ENCODE results near the gene ARL2.
A peak's percentile ranks its signal among the peaks of the same experiment; 100 is the strongest.
"Not testable (repeated sequence)": the region's sequence is repeated elsewhere in the genome, so short reads cannot be mapped to it uniquely, and the experiment has no call there.

Gene ARL2

DNA sequence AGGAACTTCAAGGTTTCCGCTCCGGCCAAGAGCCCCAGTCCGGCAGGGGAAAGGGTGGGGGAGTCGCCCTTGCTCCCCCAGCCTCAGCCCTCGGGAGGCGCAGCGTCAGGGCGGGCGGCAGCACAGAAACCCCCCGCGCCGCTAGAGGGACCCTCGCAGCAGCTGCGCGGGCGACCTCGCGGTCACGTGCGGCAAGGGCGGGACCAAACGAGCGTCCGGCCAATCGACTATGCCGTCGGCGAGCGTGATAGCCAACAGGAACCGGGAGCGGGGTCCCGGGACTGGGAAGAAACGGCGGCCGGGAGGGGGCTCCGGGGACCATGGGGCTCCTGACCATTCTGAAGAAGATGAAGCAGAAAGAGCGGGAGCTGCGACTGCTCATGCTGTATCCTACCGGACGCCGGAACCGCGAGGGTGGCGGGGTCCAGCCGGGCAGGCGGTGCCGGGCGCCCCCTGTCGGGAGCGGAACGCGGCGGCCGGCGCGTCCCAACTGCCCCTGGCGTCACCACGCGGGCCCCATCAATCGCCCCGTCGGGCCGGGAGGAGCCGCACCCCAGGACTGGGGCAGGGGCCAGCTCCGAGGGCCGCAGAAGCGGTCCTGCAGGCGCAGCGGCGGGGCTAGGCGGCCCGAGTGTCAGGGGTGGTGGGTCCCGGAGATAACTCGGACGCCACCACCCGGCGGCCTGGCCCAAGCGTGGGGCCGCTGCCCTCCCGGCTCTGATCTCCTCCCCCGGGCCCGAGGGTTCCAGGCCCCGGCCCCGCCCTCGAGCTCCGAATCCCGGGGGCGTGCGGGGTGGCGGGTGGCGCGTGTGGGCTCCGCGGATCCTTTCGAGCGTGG, at the start of gene ARL2:
TSS of gene ARL2 (plus strand) at position 273 of the 838 bp plus-strand sequence. CDS start at position 321, 48 bp downstream.
- DNase-seq (ENCODE audit: low read depth in 2 of 2), result peak; percentile 74 to 86

DNA sequence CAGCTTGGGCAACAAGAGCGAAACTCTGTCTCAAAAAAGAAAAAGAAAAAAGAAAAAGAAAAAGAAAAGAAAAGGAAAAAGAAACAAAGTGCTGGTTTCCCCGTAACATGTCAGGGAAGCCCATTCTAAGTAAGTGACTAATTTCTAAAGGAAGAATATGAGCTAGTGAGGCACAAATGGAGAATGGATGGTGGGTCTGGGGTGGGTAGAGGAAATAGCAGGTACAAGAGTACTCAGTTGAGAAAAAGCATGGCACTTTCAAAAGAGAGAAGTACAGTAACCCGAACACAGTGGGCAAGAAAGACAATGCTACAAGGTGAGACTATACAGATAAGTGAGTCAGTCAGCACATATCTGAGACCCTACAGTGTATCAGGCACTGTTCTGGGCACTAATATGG, 46.6 kb upstream of the ARL2 start:
- DNase-seq (ENCODE audit: low read depth in 2 of 2), result no peak

DNA sequence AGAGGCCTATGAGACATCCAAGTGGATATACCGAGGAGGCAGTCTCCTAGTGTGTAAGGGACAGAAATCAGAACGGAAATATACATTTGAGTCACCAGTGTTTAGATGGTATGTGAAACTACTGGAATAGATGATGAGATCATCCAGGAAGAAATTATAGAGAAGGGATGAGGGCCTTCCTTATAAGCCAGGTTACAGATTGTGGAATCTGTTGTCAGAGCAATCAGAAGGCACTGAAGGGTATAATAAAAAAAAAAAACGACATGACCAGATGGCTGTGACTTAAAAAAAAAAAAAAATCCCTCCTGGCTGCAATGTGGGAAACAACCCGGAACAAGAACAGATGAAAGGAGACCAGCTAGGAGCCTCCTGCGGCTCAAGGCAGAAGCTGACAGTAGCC, 44.8 kb upstream of the ARL2 start:
- DNase-seq (ENCODE audit: low read depth in 2 of 2), result no peak

DNA sequence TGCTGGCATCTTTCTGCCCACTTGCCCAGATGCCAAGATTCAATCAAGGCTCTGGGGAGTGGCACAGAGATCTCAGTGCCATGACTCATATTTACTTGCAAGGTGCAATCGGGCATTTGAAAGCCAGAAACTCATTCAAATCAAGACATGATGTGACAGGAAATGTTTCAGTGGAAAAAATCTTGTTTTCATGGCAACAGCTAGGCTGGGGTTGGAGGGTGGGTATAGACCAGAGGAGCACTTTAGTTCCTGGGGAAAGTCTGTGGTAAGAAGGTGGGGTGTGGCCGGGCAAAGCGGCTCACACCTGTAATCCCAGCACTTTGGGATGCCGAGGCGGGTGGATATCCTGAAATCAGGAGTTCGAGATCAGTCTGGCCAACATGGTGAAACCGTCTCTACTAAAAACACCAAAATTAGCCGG, 43.2 kb upstream of the ARL2 start:
- no peak for DNase-seq (ENCODE audit: low read depth in 2 of 2)

DNA sequence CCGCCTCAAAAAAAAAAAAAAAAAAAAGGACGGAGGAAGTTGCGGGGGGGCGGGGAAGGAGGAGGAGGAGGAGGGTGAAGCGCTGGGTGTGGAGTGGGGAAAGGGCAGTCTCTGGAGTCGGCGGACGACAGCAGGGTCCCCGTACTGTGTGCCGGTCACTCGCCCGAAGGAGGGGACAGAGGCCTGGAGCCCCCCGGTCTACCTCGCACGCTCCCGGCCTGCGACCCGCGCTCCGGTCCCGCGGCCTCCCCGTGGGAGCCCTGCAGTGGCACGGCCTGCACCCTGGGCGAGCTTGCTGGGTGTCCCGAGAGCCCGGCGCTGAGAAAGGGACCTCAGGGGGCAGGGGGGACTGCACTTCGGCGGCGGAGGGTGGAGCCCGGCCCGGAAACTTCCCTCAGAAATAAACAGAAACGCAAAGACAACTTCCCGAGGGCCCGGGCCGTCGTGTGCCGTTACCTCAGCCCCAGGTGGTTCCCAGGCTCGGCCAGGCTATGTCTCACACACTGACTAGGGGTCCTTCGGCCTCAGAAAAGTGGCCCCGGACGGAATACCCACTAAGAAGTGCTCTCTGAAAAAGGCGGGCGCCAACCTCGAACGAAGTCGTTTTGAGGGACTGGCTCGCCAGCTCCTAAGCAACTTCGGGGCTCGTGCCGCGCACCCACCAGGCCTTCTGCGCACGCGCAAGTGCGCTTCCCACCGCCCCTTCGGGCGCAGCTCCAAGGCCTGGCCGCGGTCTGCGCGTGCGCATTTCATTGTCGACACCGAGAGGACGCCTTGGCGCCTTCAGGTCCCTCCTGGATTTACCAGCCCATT, 42.3 kb upstream of the ARL2 start, which contains the start of gene MAJIN:
TSS of gene MAJIN (minus strand) at position 688 of the 813 bp plus-strand sequence. CDS start 12,703 bp downstream, outside the sequence.
- peak; percentile 78 for DNase-seq (ENCODE audit: low read depth in 2 of 2)

DNA sequence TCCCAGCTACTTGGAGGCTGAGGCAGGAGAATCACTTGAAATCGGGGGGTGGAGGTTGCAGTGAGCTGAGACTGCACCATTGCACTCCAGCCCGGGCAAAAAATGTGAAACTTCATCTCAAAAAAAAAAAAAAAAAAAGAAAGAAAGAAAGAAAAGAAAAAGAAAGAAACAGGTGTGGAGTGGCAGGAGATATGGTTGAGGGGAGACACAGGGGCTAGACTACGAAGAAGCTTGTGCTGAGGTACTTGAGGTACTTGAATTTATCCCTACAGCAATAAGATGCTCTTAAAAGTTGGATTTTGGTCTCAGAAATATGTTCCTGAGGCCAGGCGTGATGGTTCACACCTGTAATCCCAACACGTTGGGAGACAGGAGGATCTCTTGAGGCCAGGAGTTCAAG, 39.8 kb upstream of the ARL2 start:
- DNase-seq (ENCODE audit: low read depth in 2 of 2), result no peak

DNA sequence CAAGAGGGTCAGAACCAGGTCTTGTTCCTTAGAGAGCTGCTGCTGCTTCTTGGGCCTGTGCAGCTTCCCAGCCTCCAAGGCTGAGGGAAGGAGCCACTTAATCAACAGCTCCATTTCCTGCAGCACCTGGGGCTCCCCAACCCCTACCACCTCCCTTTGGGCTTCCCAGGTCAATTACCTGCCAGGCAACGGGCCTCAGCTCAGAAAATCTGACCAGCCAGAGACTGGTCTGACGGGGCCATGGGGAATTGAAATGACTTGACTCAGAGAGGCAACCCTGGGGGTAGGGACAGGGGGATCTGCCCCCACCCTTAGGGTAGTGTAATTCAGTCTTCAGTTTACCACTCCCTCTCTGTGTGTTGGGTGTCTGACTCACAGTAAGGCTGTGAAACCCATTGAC, 37.3 kb upstream of the ARL2 start:
- no peak for DNase-seq (ENCODE audit: low read depth in 2 of 2)

DNA sequence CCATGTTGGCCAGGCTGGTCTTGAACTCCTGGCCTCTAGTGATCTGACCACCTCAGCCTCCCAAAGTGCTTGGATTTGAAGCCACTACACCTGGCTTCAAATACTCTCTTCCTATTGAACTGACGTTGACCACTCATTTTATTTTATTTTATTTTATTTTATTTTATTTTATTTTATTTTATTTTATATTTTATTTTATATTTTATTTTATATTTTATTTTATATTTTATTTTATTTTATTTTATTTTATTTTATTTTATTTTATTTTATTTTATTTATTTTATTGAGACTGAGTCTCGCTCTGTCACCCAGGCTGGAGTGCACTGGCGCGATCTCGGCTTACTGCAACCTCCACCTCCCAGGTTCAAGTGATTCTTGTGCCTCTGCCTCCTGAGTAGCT, 30.6 kb upstream of the ARL2 start:
- DNase-seq (ENCODE audit: low read depth in 2 of 2), result not testable (repeated sequence)

DNA sequence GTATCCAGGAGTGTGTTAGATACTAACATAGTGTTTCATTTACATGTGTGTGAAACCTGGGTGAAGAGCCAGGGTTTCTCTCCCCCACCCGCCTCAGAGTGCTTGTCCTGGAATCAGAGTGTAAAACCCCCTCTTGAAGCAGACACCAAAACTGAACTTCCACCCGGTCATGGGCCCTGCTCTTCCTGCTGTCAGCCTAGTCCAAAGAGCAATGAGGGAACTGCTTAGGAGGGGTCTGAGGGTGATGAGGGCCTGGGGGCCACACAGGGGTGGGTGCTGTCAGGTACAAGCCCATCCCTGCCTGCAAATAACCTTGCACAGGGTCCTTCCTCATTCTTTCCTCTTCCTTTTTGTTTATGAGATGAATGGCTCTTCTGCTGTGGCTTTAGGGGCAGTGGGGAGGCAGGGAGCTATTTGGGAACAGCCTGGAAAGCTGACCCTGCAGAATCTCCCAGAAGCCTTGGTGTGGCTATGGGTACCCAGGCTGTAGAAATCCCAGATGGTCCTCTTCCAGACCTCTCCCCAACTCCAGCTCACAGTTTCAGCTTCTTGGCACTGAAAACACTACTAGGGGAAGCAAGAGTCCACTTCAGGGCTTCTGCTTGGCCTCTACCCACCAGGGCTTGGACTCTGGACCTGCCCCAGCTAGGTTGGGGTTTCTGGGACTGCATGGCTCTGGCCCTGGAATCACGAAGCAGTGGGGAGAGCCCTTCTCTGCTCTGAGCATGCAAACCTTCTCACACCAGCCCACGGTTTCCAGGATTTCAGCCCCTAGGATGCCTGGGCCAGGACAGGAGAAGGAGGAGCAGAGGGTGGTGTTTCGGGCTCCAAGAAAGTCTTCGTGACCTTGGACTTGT, 25.7 kb upstream of the ARL2 start:
- DNase-seq (ENCODE audit: low read depth in 2 of 2), result no peak

DNA sequence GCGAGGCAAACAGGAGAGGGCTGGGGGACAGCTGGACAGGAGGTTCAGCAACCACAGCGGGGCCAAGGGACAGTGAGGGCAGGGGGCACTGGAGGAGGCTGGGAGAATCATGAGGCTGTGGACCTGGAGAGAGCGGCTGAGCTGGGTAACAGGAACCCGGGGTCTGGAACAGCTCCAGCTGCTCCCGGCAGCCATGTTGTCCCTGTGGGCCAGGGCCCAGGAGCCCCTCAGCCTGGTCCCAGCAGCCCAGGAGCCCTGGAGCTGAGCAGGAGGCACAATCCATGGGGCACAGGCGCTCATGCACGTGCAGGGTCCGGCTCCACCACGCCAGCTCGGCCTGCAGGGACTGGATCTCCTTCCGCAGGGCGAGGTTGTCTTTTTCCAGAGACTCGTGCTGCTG, 24.5 kb upstream of the ARL2 start:
- no peak for DNase-seq (ENCODE audit: low read depth in 2 of 2)

DNA sequence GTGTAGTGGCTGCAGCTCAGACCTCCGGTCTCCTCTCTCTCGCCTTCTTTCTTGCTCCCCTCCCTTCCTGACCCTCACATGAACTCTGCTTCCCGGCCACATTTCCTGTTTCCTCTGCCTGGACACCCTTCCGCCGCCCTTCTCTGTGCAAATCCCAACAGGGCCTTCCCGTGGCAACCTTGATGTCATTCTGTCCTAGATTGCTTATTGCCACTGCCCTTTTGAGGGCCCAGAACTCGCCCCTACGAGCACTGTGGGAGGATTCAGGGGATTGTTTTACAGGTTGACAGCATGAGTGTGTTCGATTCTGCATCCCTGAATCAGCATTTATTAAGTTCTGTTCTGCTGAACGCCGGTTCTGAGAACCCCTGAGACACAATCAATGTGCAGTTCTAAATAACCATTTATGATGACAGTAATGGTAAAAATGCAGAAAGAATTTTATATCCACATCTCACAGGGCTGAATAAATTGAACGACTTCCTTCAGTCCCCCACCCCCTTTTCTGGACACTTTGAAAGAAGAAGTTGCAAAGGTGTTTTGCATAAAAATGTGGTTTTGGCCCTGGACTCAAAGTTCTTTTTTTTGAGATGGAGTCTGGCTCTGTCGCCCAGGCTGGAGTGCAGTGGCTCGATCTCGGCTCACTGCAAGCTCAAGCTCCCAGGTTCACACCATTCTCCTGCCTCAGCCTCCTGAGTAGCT, 23.6 kb upstream of the ARL2 start:
- DNase-seq (ENCODE audit: low read depth in 2 of 2), result no peak

DNA sequence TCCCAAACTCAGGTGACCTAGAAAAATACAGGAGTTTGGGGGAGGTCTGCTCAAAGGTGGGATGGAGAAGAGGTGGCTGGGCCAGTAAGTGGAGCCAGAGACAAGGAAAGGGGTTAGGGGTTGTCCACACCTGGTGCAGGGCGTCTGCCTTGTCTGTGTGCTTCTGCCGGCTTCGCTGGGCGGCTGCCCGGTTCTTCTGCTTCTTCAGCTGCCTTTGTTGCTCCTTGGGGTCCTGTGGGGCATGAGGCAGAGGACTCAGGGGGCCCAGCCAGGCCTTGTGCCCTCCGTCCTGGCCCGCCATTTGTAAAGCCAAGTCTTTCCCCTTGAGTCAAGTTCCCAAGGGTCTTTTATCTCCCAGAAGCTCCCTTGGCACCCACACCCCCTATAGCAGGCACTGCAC, 19.6 kb upstream of the ARL2 start:
- DNase-seq (ENCODE audit: low read depth in 2 of 2), result no peak

DNA sequence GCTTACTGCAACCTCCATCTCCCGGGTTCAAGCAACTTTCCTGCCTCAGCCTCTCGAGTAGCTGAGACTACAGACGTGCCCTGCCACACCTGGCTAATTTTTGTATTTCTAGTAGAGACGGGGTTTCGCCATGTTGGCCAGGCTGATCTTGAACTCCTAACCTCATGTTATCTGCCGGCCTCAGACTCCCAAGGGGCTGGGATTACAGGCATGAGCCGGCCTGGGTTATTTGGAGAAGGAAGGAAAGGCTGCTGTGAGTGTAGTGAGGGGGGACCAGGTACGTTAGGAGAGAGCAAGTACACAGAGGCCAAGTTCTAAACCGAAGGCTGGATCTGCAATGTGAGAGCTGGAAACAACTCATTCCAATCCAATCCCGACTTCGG, 17.6 kb upstream of the ARL2 start:
- DNase-seq (ENCODE audit: low read depth in 2 of 2), result no peak

DNA sequence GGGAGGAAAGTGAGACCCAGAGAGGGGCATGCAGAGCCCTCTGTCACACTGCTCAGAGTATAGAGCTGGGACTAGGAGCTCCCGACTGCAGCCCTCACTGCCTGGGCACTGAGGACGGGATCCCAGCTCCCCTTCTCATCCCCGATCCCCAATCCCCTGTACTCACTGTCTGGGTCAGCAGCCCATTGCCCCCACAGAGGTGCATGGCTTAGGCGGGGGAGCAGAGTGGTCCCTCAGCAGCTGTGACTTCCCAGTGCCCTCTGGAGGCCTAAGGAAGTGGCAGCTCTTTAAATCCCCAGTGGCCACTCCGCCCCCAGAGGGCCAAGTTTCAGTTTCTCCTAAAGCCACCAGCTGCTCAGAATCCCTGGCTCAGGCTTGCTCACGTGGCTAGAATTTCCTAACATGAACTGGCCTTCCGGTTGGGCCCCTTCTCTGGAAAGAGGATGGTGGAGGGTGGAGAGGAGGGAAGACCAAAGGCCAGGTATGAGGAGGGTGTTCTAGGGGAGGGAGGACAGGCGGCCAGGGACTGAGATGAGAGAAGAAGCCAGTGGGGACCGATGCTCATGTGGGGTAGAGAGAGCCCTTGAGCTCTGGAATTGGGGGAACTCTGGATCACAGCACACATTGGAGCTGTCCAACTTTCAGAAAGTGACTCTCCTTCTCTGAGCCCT, 17.1 kb upstream of the ARL2 start, which contains the start of gene BATF2:
TSS of gene BATF2 (minus strand) at position 262 of the 671 bp plus-strand sequence. CDS start at position 205, 57 bp downstream.
- DNase-seq (ENCODE audit: low read depth in 2 of 2), result no peak

DNA sequence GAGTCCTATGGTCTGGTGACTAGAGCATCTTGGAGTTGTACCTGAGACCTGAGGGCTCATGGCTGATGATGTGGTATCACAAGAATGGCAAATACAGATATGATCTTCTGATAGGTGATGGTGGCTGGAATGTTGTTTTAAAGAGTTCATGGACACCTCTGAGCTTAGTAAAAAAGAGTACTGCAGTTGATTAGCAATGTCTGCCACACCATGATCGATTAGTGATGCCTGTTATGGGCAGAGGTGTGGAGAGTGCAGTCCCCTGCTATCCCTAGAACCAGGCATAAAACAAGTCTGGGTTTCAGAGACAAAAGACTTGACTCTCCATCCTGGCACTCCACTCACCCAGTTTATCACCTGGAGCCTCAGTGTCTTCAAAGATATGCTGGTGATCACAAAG, 15.8 kb upstream of the ARL2 start:
- DNase-seq (ENCODE audit: low read depth in 2 of 2), result no peak

DNA sequence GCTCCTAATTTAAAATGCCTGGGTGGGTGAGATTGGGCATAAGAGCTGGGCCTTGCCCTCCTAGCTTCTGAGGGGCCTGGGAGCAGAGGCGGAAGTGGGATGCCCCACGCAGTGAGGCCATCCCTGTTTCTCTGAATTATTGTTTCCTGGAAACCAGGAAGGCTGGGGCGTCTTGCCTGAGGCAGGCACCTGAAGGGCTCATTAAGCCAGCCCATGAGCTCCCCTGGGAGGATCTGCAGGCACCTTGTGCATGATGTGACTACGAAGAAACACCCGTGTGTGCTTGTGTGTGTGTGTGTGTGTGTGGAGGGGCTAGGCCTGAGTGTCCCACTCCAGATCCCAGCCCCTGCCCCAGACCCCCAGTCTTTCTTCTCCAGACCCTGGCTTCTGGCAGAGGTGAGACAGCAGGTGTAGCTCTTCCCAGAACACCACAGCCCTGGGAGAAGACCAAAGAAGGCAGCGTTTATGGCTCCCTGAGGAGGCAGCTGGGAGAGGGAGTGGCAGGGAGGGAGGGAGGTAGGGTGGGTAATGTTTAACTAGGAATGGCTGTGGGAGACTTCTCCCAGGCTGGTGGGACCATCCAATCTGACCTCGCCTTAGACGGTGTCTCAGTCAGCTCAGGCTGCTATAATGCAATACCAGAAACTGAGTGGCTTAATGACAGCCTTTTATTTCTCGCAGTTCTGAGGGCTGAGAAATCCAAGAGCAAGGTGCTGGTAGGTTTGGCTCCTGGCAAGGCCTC, 15.1 kb upstream of the ARL2 start:
- no peak for DNase-seq (ENCODE audit: low read depth in 2 of 2)

DNA sequence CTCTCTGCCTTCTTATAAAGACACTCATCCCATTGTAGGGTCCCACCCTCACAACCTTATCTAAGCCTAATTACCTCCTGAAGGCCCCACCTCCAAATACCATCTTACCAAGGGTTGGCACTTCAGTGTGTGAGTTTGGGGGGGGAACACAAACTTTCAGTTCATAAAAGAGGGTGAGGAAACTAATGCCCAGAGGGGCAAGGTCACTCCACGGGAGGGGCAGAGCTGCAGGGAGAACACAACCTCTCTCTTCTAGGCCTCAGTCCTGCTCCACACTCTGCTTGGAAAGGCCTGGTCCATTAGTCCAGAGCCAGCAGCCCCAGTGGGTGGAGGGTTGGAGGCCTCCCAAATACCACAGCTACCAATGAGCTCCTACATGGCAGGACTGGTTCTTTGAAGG, 14.5 kb upstream of the ARL2 start:
- DNase-seq (ENCODE audit: low read depth in 2 of 2), result no peak

DNA sequence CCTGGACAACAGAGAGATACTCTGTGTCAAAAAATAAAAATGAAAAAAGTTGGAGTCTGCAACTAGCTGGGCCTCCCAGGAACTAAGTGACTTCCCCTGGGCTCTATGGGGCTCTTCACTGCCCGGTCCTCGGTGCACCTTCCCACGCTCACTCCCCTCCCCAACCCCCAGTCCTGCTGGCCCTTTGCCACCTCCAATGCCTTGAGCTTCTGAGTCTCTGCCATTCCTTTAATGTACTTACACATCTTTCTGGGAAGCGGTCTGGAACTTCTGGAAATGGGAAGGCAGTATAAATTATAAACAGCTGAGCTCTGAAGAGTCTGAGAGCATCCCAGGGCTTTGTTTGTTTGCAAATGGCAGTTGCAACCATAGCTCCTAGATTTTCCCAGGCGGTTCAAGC, 11.3 kb upstream of the ARL2 start:
- no peak for DNase-seq (ENCODE audit: low read depth in 2 of 2)

DNA sequence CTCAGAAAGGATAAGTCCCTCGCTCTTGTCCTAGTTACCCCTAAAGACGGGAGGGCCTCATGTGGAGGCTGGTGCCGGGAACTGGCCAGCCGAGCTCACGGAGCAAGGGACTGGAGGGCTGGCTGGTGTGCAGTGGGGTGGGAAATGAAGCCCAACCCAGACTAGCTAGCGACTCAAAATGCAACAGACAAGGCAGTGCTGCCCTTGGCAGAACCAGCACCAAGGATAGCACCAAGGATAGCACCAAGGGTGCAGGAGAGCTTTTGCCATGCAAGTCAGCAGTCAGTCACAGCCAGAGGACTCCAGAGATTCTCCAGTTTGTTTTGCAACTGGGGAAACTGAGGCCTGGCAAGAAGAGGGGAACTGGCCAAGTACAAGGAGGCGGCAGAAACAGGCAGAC, 10.7 kb upstream of the ARL2 start:
- no peak for DNase-seq (ENCODE audit: low read depth in 2 of 2)

DNA sequence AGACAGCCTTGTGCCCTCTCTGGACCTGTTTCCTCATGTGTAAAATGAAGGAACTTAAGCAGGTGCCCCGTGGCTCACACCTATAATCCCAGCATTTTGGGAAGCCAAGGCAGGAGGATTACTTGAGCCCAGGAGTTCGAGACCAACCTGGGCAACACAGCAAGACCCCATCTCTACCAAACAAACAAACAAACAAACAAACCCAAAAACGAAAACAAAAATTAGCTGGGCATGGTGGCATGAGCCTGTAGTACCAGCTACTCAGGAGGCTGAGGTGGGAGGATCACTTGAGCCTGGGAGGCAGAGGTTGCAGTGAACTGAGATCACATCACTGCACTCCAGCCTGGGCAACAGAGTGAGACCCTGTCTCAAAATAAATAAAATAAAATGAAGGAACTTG, 10.0 kb upstream of the ARL2 start:
- DNase-seq (ENCODE audit: low read depth in 2 of 2), result not testable (repeated sequence)

All from stimulated activated CD8-positive, alpha-beta memory T cell treated with anti-CD3 and anti-CD28 coated beads, Interleukin-7, amount 100 ng/mL, for 4 hours (primary cell).